GM10266 (cell line): ENCODE data around the gene DDC.
"Not testable (repeated sequence)": the region's sequence is repeated elsewhere in the genome, so short reads cannot be mapped to it uniquely, and the experiment has no call there.

Experiments
- DNase-seq: peaks from one replicate; pipeline ENCODE4 v3.0.0; 2012; ENCODE audit errors: extremely low spot score
- CTCF ChIP-seq: IDR thresholded peaks from 2 replicates; pipeline ENCODE4 v1.5.1; 2012; ENCODE audit warnings: mild to moderate bottlenecking, low read depth; ENCODE audit not compliant: control insufficient read depth, insufficient read depth; ENCODE audit errors: missing control alignments

The DDC gene

GRCh38 chr7:50538478-50538877, 26.7 kb downstream of the DDC start:
- no peak for TF ChIP-seq CTCF
- no peak for DNase-seq

GRCh38 chr7:50537417-50537816, 27.8 kb downstream of the DDC start:
- DNase-seq = no peak
- TF ChIP-seq CTCF = no peak

- DNase-seq = not testable (repeated sequence)
Observed at GRCh38 chr7:50535291-50535711, 29.9 kb downstream of the DDC start.

GRCh38 chr7:50534690-50535290, 30.4 kb downstream of the DDC start:
- no peak for TF ChIP-seq CTCF
- no peak for DNase-seq

GRCh38 chr7:50533866-50534265, 31.3 kb downstream of the DDC start:
- TF ChIP-seq CTCF = no peak
- DNase-seq = no peak

GRCh38 chr7:50531928-50532327, 33.3 kb downstream of the DDC start:
- TF ChIP-seq CTCF = no peak
- no peak for DNase-seq

- TF ChIP-seq CTCF = no peak
- DNase-seq = no peak
Observed at GRCh38 chr7:50531401-50531911, 33.7 kb downstream of the DDC start.

GRCh38 chr7:50530766-50531165, 34.4 kb downstream of the DDC start:
- no peak for TF ChIP-seq CTCF
- no peak for DNase-seq
